Stimulated activated CD4-positive, alpha-beta T cell treated with anti-CD3 and anti-CD28 coated beads, Interleukin-1b, Interleukin-23, amount 100 ng/mL, for 24 hours (primary cell): ENCODE data around the gene PRDX5.

Experiments
- DNase-seq, 4 experiments: peaks; one replicate each; pipeline ENCODE4 v3.0.0-alpha.2; 2020; ENCODE audit warnings: low read depth in 4 of 4, low spot score in 1 of 4

PRDX5 gene

GRCh38 chr11:64361659-64362058 is 43.7 kb downstream of the PRDX5 start:
- no peak for DNase-seq

GRCh38 chr11:64362339-64362738 is 44.4 kb downstream of the PRDX5 start:
- no peak for DNase-seq

DNA sequence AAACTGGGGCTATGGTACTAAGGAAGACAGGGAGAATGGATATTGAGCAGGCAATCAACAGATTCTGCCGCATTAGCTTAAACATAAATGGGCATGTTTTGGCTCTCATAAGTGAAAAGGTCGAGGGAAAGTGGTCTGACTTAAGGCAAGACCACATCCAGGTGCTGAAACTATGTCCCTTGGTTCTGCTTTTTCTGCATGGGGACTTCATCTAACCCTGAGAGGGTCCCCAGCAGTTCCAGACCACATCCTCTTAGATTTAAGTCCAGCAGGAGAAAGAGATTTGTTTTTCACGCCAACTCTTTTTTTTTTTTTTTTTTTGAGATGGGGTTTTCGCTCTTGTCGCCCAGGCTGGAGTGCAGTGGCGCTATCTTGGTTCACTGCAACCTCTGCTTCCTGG is 46.5 kb downstream of the PRDX5 start:
- DNase-seq, result no peak

GRCh38 chr11:64364911-64365310 is 47.0 kb downstream of the PRDX5 start:
- DNase-seq, result no peak

DNA sequence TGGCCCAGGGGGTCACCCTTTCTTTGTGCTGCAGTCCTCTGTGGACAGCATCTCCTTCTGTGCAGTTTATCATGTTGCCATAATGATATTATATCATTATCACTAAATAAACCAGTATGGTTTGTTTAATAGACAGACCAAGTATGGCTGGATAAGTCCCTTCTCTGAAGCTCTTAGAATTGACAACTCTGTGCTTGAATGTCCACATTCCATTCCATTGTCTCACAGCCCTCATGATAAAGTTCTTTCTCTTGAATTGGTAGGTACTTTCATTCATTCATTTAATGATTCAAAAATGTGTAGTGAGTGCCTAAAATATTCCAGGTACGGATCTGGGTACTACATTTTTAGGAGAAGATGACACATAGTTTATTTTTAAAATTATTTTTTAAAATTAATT is 48.8 kb downstream of the PRDX5 start:
- no peak for DNase-seq

DNA sequence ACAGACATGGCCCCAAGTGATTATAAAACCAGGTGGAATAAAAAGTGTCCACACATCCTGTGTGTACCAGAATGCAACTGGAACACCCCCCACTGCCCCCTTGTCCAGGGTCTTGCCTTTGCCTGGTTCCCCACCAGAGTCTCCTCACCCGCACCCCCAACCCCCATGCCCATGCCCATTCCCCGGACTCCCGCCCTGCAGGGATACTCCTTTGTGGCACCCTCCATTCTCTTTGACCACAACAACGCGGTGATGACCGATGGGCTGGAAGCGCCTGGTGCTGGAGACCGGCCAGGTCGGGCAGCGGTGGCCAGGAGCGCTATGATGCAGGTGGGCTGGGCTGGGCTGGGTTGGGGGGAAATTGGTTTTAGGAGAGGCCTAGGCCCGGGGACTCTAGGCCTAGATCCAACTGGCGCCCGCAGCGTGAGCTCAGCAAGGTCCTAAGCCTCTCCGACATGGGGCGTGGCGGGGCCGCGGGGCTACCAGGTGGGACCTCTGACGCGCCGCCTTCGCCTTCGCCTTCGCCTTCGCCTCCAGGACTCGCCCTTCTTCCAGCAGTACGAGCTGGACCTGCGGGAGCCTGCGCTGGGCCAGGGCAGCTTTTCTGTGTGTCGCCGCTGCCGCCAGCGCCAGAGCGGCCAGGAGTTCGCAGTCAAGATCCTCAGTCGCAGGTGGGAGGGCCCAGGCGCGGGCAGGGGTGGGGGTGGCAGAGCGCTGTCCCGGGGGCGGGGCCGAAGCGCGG is 50.2 kb downstream of the PRDX5 start:
- no peak for DNase-seq

DNA sequence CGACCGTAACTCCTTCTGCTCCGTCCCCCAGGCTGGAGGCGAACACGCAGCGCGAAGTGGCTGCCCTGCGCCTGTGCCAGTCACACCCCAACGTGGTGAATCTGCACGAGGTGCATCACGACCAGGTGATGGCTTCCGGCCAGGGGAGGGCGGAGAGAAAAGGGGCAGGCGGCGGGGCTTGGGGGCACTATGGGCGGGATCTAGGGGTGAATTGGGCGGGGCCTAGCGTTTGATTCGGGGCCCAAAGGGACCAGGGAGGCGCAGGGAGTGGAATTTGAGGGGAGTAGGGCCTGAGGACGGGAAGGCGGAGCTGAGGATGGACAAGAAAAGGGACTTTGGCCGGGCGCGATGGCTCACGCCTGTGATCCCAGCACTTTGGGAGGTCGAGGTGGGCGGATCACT is 50.8 kb downstream of the PRDX5 start:
- DNase-seq, result no peak

DNA sequence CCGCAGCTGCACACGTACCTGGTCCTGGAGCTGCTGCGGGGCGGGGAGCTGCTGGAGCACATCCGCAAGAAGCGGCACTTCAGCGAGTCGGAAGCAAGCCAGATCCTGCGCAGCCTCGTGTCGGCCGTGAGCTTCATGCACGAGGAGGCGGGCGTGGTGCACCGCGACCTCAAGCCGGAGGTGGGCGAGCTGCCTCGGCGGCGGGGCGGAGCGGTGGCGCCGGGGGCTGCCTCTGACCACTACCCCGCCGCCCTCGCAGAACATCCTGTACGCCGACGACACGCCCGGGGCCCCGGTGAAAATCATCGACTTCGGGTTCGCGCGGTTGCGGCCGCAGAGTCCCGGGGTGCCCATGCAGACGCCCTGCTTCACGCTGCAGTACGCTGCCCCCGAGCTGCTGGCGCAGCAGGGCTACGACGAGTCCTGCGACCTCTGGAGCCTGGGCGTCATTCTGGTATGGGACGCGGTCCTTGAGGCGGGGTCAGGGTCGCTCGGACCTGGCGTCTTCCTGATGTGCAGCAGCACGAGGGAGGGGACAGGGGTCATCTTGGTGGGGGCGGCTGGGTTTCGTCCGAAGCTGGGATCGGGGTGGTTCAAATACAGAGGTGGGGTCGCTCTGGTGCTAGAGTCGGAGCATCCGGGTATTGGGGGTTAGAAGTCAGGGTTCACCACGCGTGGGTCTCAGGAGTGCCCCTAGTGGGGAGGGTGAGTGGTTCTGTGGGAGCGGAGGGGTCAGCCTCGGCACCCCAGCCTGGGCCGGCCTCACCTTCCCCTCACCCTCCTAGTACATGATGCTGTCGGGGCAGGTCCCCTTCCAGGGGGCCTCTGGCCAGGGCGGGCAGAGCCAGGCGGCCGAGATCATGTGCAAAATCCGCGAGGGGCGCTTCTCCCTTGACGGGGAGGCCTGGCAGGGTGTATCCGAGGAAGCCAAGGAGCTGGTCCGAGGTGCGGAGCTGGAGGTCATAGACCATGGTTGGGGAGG is 51.8 kb downstream of the PRDX5 start:
- DNase-seq, result no peak

GRCh38 chr11:64371201-64371600 is 53.3 kb downstream of the PRDX5 start:
- no peak for DNase-seq
